Esophagus squamous epithelium (tissue), 4 donors: ENCODE results near the gene RPP38.

ENCODE experiments used
- CTCF ChIP-seq, 6 experiments: fragments of 450-650 bp in 4 of 6; fragments of 200-600 bp in 2 of 6; sonication (generic) in 2 of 6; IDR thresholded peaks; one replicate each; pipeline ENCODE4 v1.5.1; 2016 to 2019; ENCODE audit warnings: antibody characterized with exemption in 6 of 6, mild to moderate bottlenecking in 4 of 6, moderate library complexity in 4 of 6
- POLR2A ChIP-seq, 4 donors: fragments of 450-650 bp; IDR thresholded peaks; one replicate each; pipeline ENCODE4 v1.6.1; 2017; ENCODE audit warnings: antibody characterized with exemption in 4 of 4, mild to moderate bottlenecking in 4 of 4, moderate library complexity in 3 of 4

- TF ChIP-seq CTCF (IDR thresholded peaks at IDR 0.05), result no peak
- TF ChIP-seq POLR2A (IDR thresholded peaks at IDR 0.05), result no peak
These were observed 13.3 kb upstream of the RPP38 start for GRCh38 chr10:15083674-15084501.
